ENCODE data around the gene C2orf68. TPM values are rescaled to one million over a fixed set of nuclear protein-coding genes. Genes with fewer than 3 reads are reported as not detected.

Gene C2orf68
- polyA plus RNA-seq, 1 donor (not counting 4 experiments of a cell fraction or from before 2014, with no cell fraction given): 13.6 TPM

DNA sequence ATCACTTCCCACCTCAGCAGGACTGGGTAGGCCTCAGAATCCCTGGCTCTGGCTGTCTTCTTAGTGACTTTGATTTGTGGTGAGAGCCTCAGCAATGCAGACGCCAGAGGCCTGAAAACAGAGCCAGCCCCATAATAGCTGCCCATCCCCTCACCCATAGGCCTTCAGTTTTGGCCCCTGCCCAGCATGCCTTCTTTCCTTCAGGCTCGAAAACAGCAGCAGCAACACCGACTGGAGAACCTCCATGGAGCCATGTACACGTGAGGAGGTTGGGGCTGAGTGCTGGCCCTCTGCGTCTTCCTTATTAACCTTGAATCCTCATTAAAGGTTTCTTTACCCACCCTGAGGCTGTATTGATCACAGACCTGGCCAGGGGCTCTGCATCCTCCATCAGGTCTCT, 14.6 kb downstream of the C2orf68 start:
- Histone ChIP-seq H3K4me3 (ENCODE audit: control insufficient read depth in 2 of 3, extremely low read depth in 1 of 3, insufficient read depth in 2 of 3, low read depth in 1 of 3, low read length in 3 of 3) (no peak overlapping the region), H3K4me2 (ENCODE audit: control insufficient read depth, extremely low read depth, insufficient read depth, low read depth, low read length) (no peak overlapping the region), H3K9me1 (ENCODE audit: control insufficient read depth, extremely low read depth, insufficient read depth, low read length) (no peaks in the 10 kb centered on the region), H2AFZ (ENCODE audit: control insufficient read depth, low read length) (no peak overlapping the region), H4K20me1 (ENCODE audit: control insufficient read depth, extremely low read depth, insufficient read depth, low read length) (no peaks in the 10 kb centered on the region), H3K79me2 (ENCODE audit: control insufficient read depth, insufficient read depth, low read length) (peaks cover 19% of the 10 kb centered on the region), H3K36me3 (ENCODE audit: control insufficient read depth in 2 of 2, extremely low read depth in 1 of 2, insufficient read depth in 2 of 2, low read length in 2 of 2) (peaks cover 7 to 26% of the 10 kb centered on the region in 2 experiments), H3K4me1 (ENCODE audit: control insufficient read depth, extremely low read depth, insufficient read depth, low read length) (peaks cover 16% of the 10 kb centered on the region), H3K27ac (ENCODE audit: control insufficient read depth, insufficient read depth, low read length) (no peak overlapping the region), H3K27me3 (ENCODE audit: control insufficient read depth, extremely low read depth, insufficient read depth, low read length) (no peaks in the 10 kb centered on the region), H3K9me3 (ENCODE audit: control insufficient read depth, low read depth, low read length) (no peaks in the 10 kb centered on the region), H3K9ac (ENCODE audit: control insufficient read depth, extremely low read depth, insufficient read depth, low read length) (no peak overlapping the region)
- dilution Hi-C loops (cut with MboI; ENCODE audit: extremely low pct_ligation_motif_present, low sequenced_read_pairs): no loop called here
- TF ChIP-seq, protein P1, sequence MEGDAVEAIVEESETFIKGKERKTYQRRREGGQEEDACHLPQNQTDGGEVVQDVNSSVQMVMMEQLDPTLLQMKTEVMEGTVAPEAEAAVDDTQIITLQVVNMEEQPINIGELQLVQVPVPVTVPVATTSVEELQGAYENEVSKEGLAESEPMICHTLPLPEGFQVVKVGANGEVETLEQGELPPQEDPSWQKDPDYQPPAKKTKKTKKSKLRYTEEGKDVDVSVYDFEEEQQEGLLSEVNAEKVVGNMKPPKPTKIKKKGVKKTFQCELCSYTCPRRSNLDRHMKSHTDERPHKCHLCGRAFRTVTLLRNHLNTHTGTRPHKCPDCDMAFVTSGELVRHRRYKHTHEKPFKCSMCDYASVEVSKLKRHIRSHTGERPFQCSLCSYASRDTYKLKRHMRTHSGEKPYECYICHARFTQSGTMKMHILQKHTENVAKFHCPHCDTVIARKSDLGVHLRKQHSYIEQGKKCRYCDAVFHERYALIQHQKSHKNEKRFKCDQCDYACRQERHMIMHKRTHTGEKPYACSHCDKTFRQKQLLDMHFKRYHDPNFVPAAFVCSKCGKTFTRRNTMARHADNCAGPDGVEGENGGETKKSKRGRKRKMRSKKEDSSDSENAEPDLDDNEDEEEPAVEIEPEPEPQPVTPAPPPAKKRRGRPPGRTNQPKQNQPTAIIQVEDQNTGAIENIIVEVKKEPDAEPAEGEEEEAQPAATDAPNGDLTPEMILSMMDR (optimal IDR thresholded peaks at IDR 0.05 in 1 of 3, IDR thresholded peaks at IDR 0.05 in 1 of 3, conservative IDR thresholded peaks at IDR 0.05 in 1 of 3; ENCODE audit: extremely low read depth in 1 of 3, insufficient read depth in 2 of 3, low read length in 3 of 3): no peak
- TF ChIP-seq EZH2 (IDR thresholded peaks at IDR 0.05; ENCODE audit: low read length): no peak
- DNase-seq (ENCODE audit: low read depth, low spot score) (no peak), FAIRE-seq (no peak)

GRCh38 chr2:85596486-85597143, 15.3 kb downstream of the C2orf68 start:
- TF ChIP-seq, protein P1 (optimal IDR thresholded peaks at IDR 0.05 in 1 of 3, IDR thresholded peaks at IDR 0.05 in 1 of 3, conservative IDR thresholded peaks at IDR 0.05 in 1 of 3; ENCODE audit: extremely low read depth in 1 of 3, insufficient read depth in 2 of 3, low read length in 3 of 3): no peak
- TF ChIP-seq EZH2 (IDR thresholded peaks at IDR 0.05; ENCODE audit: low read length): no peak
- DNase-seq (ENCODE audit: low read depth, low spot score) (no peak), FAIRE-seq (no peak)
- Histone ChIP-seq H3K4me3 (ENCODE audit: control insufficient read depth in 2 of 3, extremely low read depth in 1 of 3, insufficient read depth in 2 of 3, low read depth in 1 of 3, low read length in 3 of 3) (peak overlapping the region; percentile 85 to 98 (median 87)), H3K27ac (ENCODE audit: control insufficient read depth, insufficient read depth, low read length) (peak overlapping the region; percentile 91), H3K4me2 (ENCODE audit: control insufficient read depth, extremely low read depth, insufficient read depth, low read depth, low read length) (peak overlapping the region; percentile 93), H4K20me1 (ENCODE audit: control insufficient read depth, extremely low read depth, insufficient read depth, low read length) (no peaks in the 10 kb centered on the region), H3K36me3 (ENCODE audit: control insufficient read depth in 2 of 2, extremely low read depth in 1 of 2, insufficient read depth in 2 of 2, low read length in 2 of 2) (peaks cover 7 to 26% of the 10 kb centered on the region in 2 experiments), H2AFZ (ENCODE audit: control insufficient read depth, low read length) (no peak overlapping the region), H3K79me2 (ENCODE audit: control insufficient read depth, insufficient read depth, low read length) (peaks cover 19% of the 10 kb centered on the region), H3K9me3 (ENCODE audit: control insufficient read depth, low read depth, low read length) (no peaks in the 10 kb centered on the region), H3K27me3 (ENCODE audit: control insufficient read depth, extremely low read depth, insufficient read depth, low read length) (no peaks in the 10 kb centered on the region), H3K9ac (ENCODE audit: control insufficient read depth, extremely low read depth, insufficient read depth, low read length) (peak overlapping the region; percentile 89), H3K9me1 (ENCODE audit: control insufficient read depth, extremely low read depth, insufficient read depth, low read length) (no peaks in the 10 kb centered on the region), H3K4me1 (ENCODE audit: control insufficient read depth, extremely low read depth, insufficient read depth, low read length) (peaks cover 16% of the 10 kb centered on the region)
- dilution Hi-C loops (cut with MboI; ENCODE audit: extremely low pct_ligation_motif_present, low sequenced_read_pairs): no loop called here

Data from keratinocyte (primary cell).